H9 (cell line): ENCODE results near the gene CAMTA1. TPM values are rescaled to one million over a fixed set of nuclear protein-coding genes. Genes with fewer than 3 reads are reported as not detected.

Experiments used
- DNase-seq: peaks from one replicate; pipeline ENCODE4 v3.0.0-alpha.2; 2017
- H2AFZ ChIP-seq: one replicate; pipeline ENCODE4 v1.6.1; 2013; ENCODE audit warnings: mild to moderate bottlenecking, low read length, control low read depth, moderate library complexity
- H2AK5ac ChIP-seq: 2 replicates; pipeline ENCODE4 v1.6.1; 2013; ENCODE audit warnings: low read length, control low read depth, mixed read lengths; ENCODE audit not compliant: insufficient read length
- H2BK120ac ChIP-seq: one replicate; pipeline ENCODE4 v1.6.1; 2013; ENCODE audit warnings: low read depth, mild to moderate bottlenecking, low read length, control low read depth, inconsistent platforms; ENCODE audit not compliant: poor library complexity, severe bottlenecking
- H2BK12ac ChIP-seq: 2 replicates; pipeline ENCODE4 v1.6.1; 2013; ENCODE audit warnings: low read length, control low read depth, mixed read lengths, low read depth; ENCODE audit not compliant: insufficient read length
- H2BK15ac ChIP-seq: 2 replicates; pipeline ENCODE4 v1.6.1; 2013; ENCODE audit warnings: low read depth, low read length, control low read depth
- H2BK20ac ChIP-seq: one replicate; pipeline ENCODE4 v1.6.1; 2013; ENCODE audit warnings: low read depth, mild to moderate bottlenecking, low read length, control low read depth, inconsistent platforms; ENCODE audit not compliant: poor library complexity, severe bottlenecking
- H2BK5ac ChIP-seq: 2 replicates; pipeline ENCODE4 v1.6.1; 2013; ENCODE audit warnings: low read length, control low read depth, mixed read lengths; ENCODE audit not compliant: insufficient read length
- H3K14ac ChIP-seq: 2 replicates; pipeline ENCODE4 v1.6.1; 2013; ENCODE audit warnings: low read length, control low read depth; ENCODE audit not compliant: insufficient read depth
- H3K18ac ChIP-seq: 2 replicates; pipeline ENCODE4 v1.6.1; 2013; ENCODE audit warnings: low read depth, mild to moderate bottlenecking, mixed read lengths, low read length, control low read depth; ENCODE audit not compliant: insufficient read length
- H3K23ac ChIP-seq: 2 replicates; pipeline ENCODE4 v1.6.1; 2013; ENCODE audit warnings: low read length, control low read depth, mixed read lengths, low read depth; ENCODE audit not compliant: insufficient read length
- H3K23me2 ChIP-seq: 2 replicates; pipeline ENCODE4 v1.6.1; 2013; ENCODE audit warnings: low read depth, mild to moderate bottlenecking, mixed read lengths, low read length, control low read depth; ENCODE audit not compliant: insufficient read length, poor library complexity, severe bottlenecking
- H3K27ac ChIP-seq: 2 replicates; pipeline ENCODE4 v1.5.1; 2013; ENCODE audit warnings: low read length, control low read depth, mixed read lengths, low read depth; ENCODE audit not compliant: insufficient read length
- H3K27me3 ChIP-seq: 2 replicates; pipeline ENCODE4 v1.6.1; 2013; ENCODE audit warnings: low read length, control low read depth, inconsistent platforms; ENCODE audit not compliant: insufficient read depth
- H3K4ac ChIP-seq: 2 replicates; pipeline ENCODE4 v1.6.1; 2013; ENCODE audit warnings: low read depth, mild to moderate bottlenecking, control low read depth, inconsistent platforms, low read length, moderate library complexity
- H3K4me1 ChIP-seq: 2 replicates; pipeline ENCODE4 v1.6.1; 2013; ENCODE audit warnings: low read length, control low read depth, inconsistent platforms; ENCODE audit not compliant: insufficient read depth
- H3K4me2 ChIP-seq: 2 replicates; pipeline ENCODE4 v1.6.1; 2013; ENCODE audit warnings: low read length, control low read depth, mixed read lengths; ENCODE audit not compliant: insufficient read length, insufficient read depth
- H3K56ac ChIP-seq: 2 replicates; pipeline ENCODE4 v1.6.1; 2013; ENCODE audit warnings: low read depth, mild to moderate bottlenecking, mixed read lengths, low read length, control low read depth; ENCODE audit not compliant: insufficient read length
- H3K79me1 ChIP-seq: 2 replicates; pipeline ENCODE4 v1.6.1; 2013; ENCODE audit warnings: low read depth, mild to moderate bottlenecking, moderate library complexity, low read length, control low read depth, inconsistent platforms; ENCODE audit not compliant: insufficient read depth, poor library complexity, severe bottlenecking
- H3K79me2 ChIP-seq: 2 replicates; pipeline ENCODE4 v1.6.1; 2013; ENCODE audit warnings: low read length, control low read depth, inconsistent platforms; ENCODE audit not compliant: insufficient read depth
- H3K9ac ChIP-seq: 2 replicates; pipeline ENCODE4 v1.6.1; 2013; ENCODE audit warnings: low read length, control low read depth, mixed read lengths; ENCODE audit not compliant: insufficient read length; ENCODE audit errors: extremely low read depth
- H3K9me3 ChIP-seq: one replicate; pipeline ENCODE4 v1.6.1; 2013; ENCODE audit warnings: low read depth, low read length, inconsistent platforms; ENCODE audit not compliant: control insufficient read depth
- H3T11ph ChIP-seq: one replicate; pipeline ENCODE4 v1.6.1; 2013; ENCODE audit warnings: mild to moderate bottlenecking, low read length, control low read depth, inconsistent platforms
- H4K20me1 ChIP-seq: one replicate; pipeline ENCODE4 v1.6.1; 2013; ENCODE audit not compliant: control insufficient read depth, insufficient read length, insufficient read depth
- H4K5ac ChIP-seq: 2 replicates; pipeline ENCODE4 v1.6.1; 2013; ENCODE audit warnings: low read depth, mild to moderate bottlenecking, mixed read lengths, low read length, control low read depth; ENCODE audit not compliant: insufficient read length
- H4K8ac ChIP-seq: replicated peaks from 2 replicates; pipeline ENCODE4 v1.6.1; 2013; ENCODE audit warnings: low read length, control low read depth, mixed read lengths, low read depth; ENCODE audit not compliant: insufficient read length
- H4K91ac ChIP-seq: 2 replicates; pipeline ENCODE4 v1.6.1; 2013; ENCODE audit warnings: low read depth, mild to moderate bottlenecking, moderate library complexity, mixed read lengths, low read length, control low read depth; ENCODE audit not compliant: insufficient read length
- H3K27ac Mint-ChIP-seq, 3 experiments: 2 replicates in 2 of 3; 3 replicates in 1 of 3; pipeline ENCODE4 v1.8.0; 2020 to 2021; ENCODE audit warnings: mixed read lengths in 3 of 3, mild to moderate bottlenecking in 1 of 3, moderate library complexity in 1 of 3
- H3K27me3 Mint-ChIP-seq: 2 replicates; pipeline ENCODE4 v1.8.0; 2021; ENCODE audit warnings: low read depth, mild to moderate bottlenecking, moderate library complexity, mixed read lengths
- H3K36me3 Mint-ChIP-seq, 3 experiments: 2 replicates in 2 of 3; 3 replicates in 1 of 3; pipeline ENCODE4 v1.8.0; 2020 to 2021; ENCODE audit warnings: low read depth in 3 of 3, mixed read lengths in 3 of 3; ENCODE audit not compliant: insufficient read depth in 1 of 3
- H3K4me1 Mint-ChIP-seq, 2 experiments: 2 replicates each; pipeline ENCODE4 v1.8.0; 2020; ENCODE audit warnings: mixed read lengths in 2 of 2
- H3K4me3 Mint-ChIP-seq, 2 experiments: 2 replicates in 1 of 2; 3 replicates in 1 of 2; pipeline ENCODE4 v1.8.0; 2020 to 2021; ENCODE audit warnings: mild to moderate bottlenecking in 2 of 2, mixed read lengths in 2 of 2, moderate library complexity in 1 of 2
- H3K9me3 Mint-ChIP-seq, 2 experiments: 2 replicates in 1 of 2; 3 replicates in 1 of 2; pipeline ENCODE4 v1.8.0; 2020; ENCODE audit warnings: mild to moderate bottlenecking in 2 of 2, mixed read lengths in 2 of 2, moderate library complexity in 1 of 2
- WGBS: extraction: QIAGEN DNeasy Blood & Tissue Kit; methylation state at CpG from one replicate; pipeline ENCODE4 v1.1.7; 2013; ENCODE audit warnings: missing lambda C conversion rate, low lambda C conversion rate, mixed read lengths; ENCODE audit not compliant: insufficient read length; ENCODE audit errors: extremely low coverage; 5-methylcytosine and 5-hydroxymethylcytosine counted together
- total RNA-seq: library from RNA; stranded (reverse); gene quantifications from 2 replicates; pipeline ENCODE4 v1.2.1, GENCODE V29; 2021
- TF ChIP-seq, protein P1 (sequence below): fragments of 200-600 bp; sonication (generic); conservative IDR thresholded peaks from 3 replicates; pipeline ENCODE4 v1.8.0; 2021; ENCODE audit warnings: antibody characterized with exemption, mild to moderate bottlenecking

CAMTA1 gene
- total RNA-seq, 1 experiment from 2014 or later, result 115 TPM

DNA sequence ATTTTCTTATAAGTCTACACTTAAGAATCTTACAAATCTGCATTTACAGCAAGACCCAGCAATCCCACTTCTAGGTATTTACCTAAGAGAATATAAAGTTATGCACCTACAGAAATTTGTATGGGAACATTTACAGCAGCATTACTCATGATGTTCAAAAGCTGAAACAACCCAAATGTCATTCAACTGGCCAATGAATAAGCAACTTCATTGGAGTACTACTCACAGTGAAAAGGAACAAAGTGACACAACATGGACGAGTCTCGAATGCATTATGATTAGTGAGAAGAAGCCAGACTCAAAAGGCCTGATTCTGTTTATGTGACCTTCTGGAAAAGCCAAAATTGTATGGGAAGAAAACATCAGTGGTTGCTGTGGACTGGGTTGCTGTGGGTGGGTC lies 116.9 kb downstream of the CAMTA1 start:
- H3K79me1 ChIP-seq, result no peaks in the 10 kb centered on the region
- H3K27ac ChIP-seq, result no peak overlapping the region
- no peaks in the 10 kb centered on the region for H3K79me2 ChIP-seq
- H3K18ac ChIP-seq, result no peak overlapping the region
- no peak for DNase-seq
- no peak overlapping the region for H4K91ac ChIP-seq
- no peak overlapping the region for H3K9ac ChIP-seq
- H2BK120ac ChIP-seq, result no peak overlapping the region
- H4K8ac ChIP-seq, result no peak overlapping the region
- no peak overlapping the region for H2BK5ac ChIP-seq
- H3K4me2 ChIP-seq, result no peak overlapping the region
- no peaks in the 10 kb centered on the region for H3K27me3 ChIP-seq
- peaks cover 7% of the 10 kb centered on the region; the same call in 1 of the 2 replicates for H3K4me1 ChIP-seq
- Mint-ChIP-seq H3K9me3 (no peaks in the 10 kb centered on the region), H3K27ac (no peak overlapping the region), H3K4me3 (no peak overlapping the region), H3K27me3 (no peaks in the 10 kb centered on the region), H3K36me3 (no peaks in the 10 kb centered on the region), H3K4me1 (peaks cover 16 to 26% of the 10 kb centered on the region in 2 experiments)
- no peak overlapping the region for H2BK12ac ChIP-seq
- WGBS, result no CpG with 5 or more reads among the region's 2 CpGs
- no peak overlapping the region for H3K56ac ChIP-seq
- no peak overlapping the region for H2AK5ac ChIP-seq
- H3K23me2 ChIP-seq, result no peaks in the 10 kb centered on the region
- no peak overlapping the region for H3T11ph ChIP-seq
- H3K23ac ChIP-seq, result no peak overlapping the region
- TF ChIP-seq, protein P1, sequence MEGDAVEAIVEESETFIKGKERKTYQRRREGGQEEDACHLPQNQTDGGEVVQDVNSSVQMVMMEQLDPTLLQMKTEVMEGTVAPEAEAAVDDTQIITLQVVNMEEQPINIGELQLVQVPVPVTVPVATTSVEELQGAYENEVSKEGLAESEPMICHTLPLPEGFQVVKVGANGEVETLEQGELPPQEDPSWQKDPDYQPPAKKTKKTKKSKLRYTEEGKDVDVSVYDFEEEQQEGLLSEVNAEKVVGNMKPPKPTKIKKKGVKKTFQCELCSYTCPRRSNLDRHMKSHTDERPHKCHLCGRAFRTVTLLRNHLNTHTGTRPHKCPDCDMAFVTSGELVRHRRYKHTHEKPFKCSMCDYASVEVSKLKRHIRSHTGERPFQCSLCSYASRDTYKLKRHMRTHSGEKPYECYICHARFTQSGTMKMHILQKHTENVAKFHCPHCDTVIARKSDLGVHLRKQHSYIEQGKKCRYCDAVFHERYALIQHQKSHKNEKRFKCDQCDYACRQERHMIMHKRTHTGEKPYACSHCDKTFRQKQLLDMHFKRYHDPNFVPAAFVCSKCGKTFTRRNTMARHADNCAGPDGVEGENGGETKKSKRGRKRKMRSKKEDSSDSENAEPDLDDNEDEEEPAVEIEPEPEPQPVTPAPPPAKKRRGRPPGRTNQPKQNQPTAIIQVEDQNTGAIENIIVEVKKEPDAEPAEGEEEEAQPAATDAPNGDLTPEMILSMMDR, result no peak
- no peaks in the 10 kb centered on the region for H3K9me3 ChIP-seq
- no peak overlapping the region for H4K5ac ChIP-seq
- no peak overlapping the region for H3K4ac ChIP-seq
- no peak overlapping the region for H2BK20ac ChIP-seq
- no peak overlapping the region for H2AFZ ChIP-seq
- H4K20me1 ChIP-seq, result no peaks in the 10 kb centered on the region
- no peak overlapping the region for H3K14ac ChIP-seq
- H2BK15ac ChIP-seq, result no peak overlapping the region
